ENCODE data around the gene STEAP4. TPM values are rescaled to one million over a fixed set of nuclear protein-coding genes. Genes with fewer than 3 reads are reported as not detected.

STEAP4 gene
- polyA plus RNA-seq (2012; rRNA removed), result not detected in 2 replicates
- not detected in 2 replicates for polyA plus RNA-seq (2012; cell fraction: cytosol; rRNA removed)
- polyA plus RNA-seq (2012; cell fraction: nucleus; rRNA removed), result not detected in 2 replicates

- no peaks in the 10 kb centered on the region for H3K79me2 ChIP-seq (ENCODE audit: insufficient read depth)
- H3K4me1 ChIP-seq (ENCODE audit: control insufficient read depth in 1 of 2, insufficient read depth in 2 of 2, low read depth in 1 of 2, low read length in 1 of 2), result no peaks in the 10 kb centered on the region
- ChIA-PET POLR2A (no interaction called here), CTCF (interaction anchor here (0.7 to 0.9 kb wide), 3 partner anchors 60 to 1316 kb away, joined by 3 read pairs; no protein-coding TSS in a partner anchor)
- H4K20me1 ChIP-seq (ENCODE audit: insufficient read depth), result no peaks in the 10 kb centered on the region
- no peaks in the 10 kb centered on the region for H3K9me3 ChIP-seq
- no peaks in the 10 kb centered on the region for H3K27me3 ChIP-seq (ENCODE audit: insufficient read depth)
- H3K36me3 ChIP-seq (replicated peaks in 1 of 2; ENCODE audit: control insufficient read depth in 1 of 2, insufficient read depth in 2 of 2, low read length in 1 of 2), result no peaks in the 10 kb centered on the region
- H3K4me2 ChIP-seq, result no peak within 1 kb of the TSS
- no peak within 1 kb of the TSS for H3K9ac ChIP-seq
- no peak within 1 kb of the TSS for H3K27ac ChIP-seq (ENCODE audit: low read depth in 2 of 2, low read length in 1 of 2)
- TF ChIP-seq NFIC (IDR thresholded peaks at IDR 0.05; ENCODE audit: borderline replicate concordance), result no peak
- no peak for TF ChIP-seq REST (IDR thresholded peaks at IDR 0.05; ENCODE audit: low read depth, low read length)
- no peak for TF ChIP-seq RCOR1 (IDR thresholded peaks at IDR 0.05; ENCODE audit: low read length)
- no peak for TF ChIP-seq GATA2 (CRISPR knock-in tag; IDR thresholded peaks at IDR 0.05)
- TF ChIP-seq YY1 (IDR thresholded peaks at IDR 0.05; ENCODE audit: low read depth), result no peak
- no peak for TF ChIP-seq RXRA (IDR thresholded peaks at IDR 0.05; ENCODE audit: borderline replicate concordance, low read depth)
- TF ChIP-seq MXI1 (IDR thresholded peaks at IDR 0.05; ENCODE audit: low read depth, low read length), result no peak
- TF ChIP-seq USF2 (IDR thresholded peaks at IDR 0.05; ENCODE audit: borderline replicate concordance, low read depth, low read length), result no peak
- TF ChIP-seq POLR2AphosphoS5 (IDR thresholded peaks at IDR 0.05; ENCODE audit: low read depth, low read length), result no peak
- no peak for TF ChIP-seq EZH2phosphoT487 (IDR thresholded peaks at IDR 0.05; ENCODE audit: borderline replicate concordance, low read depth)
- no peak for TF ChIP-seq EP300 (IDR thresholded peaks at IDR 0.05; ENCODE audit: borderline replicate concordance in 1 of 2, low read depth in 1 of 2, low read length in 1 of 2)
- no peak for TF ChIP-seq CHD2 (IDR thresholded peaks at IDR 0.05; ENCODE audit: low read length, partially characterized antibody)
- no peak for TF ChIP-seq FOXM1 (IDR thresholded peaks at IDR 0.05; ENCODE audit: low read depth)
- TF ChIP-seq RAD21 (IDR thresholded peaks at IDR 0.05; ENCODE audit: low read length), result no peak
- TF ChIP-seq NRF1 (IDR thresholded peaks at IDR 0.05; ENCODE audit: low read depth, low read length), result no peak
- 63% methylated on average over 30 of the region's 30 CpGs for WGBS (ENCODE audit: low lambda C conversion rate)
- no peak for DNase-seq
- no peaks in the 10 kb centered on the region for H3F3A ChIP-seq (replicated peaks; ENCODE audit: insufficient read depth)
- H3K4me3 ChIP-seq (ENCODE audit: low read depth in 2 of 2, low read length in 1 of 2), result no peak within 1 kb of the TSS
- no peaks in the 10 kb centered on the region for H3K9me2 ChIP-seq
- no peak within 1 kb of the TSS for H2AFZ ChIP-seq (ENCODE audit: low read depth)
Measured at GRCh38 chr7:88306590-88307048, at the start of gene STEAP4. TSS of gene STEAP4 (minus strand) at chr7:88306894. CDS start at chr7:88284269, 22,625 bp downstream.
